MG63 (cell line): ENCODE results near the gene MRPL47. TPM values are rescaled to one million over a fixed set of nuclear protein-coding genes. Genes with fewer than 3 reads are reported as not detected.
"Not testable (repeated sequence)": the region's sequence is repeated elsewhere in the genome, so short reads cannot be mapped to it uniquely, and the experiment has no call there.

ENCODE experiments used
- DNase-seq: peaks from one replicate; pipeline ENCODE4 v3.0.0-alpha.2; 2020
- H3K27me3 ChIP-seq: fragments of 250-450 bp; sonication (Bioruptor Pico); 2 replicates; pipeline ENCODE4 v1.5.1; 2020; ENCODE audit warnings: mild to moderate bottlenecking, moderate library complexity
- H3K36me3 ChIP-seq: fragments of 250-450 bp; sonication (Bioruptor Pico); 2 replicates; pipeline ENCODE4 v1.5.1; 2020; ENCODE audit warnings: mild to moderate bottlenecking, moderate library complexity
- H3K4me3 ChIP-seq: fragments of 250-450 bp; sonication (Bioruptor Pico); 2 replicates; pipeline ENCODE4 v1.5.1; 2020; ENCODE audit warnings: mild to moderate bottlenecking, moderate library complexity
- H3K9me3 ChIP-seq: fragments of 250-450 bp; sonication (Bioruptor Pico); 2 replicates; pipeline ENCODE4 v1.5.1; 2020; ENCODE audit warnings: mild to moderate bottlenecking, moderate library complexity
- total RNA-seq: library from RNA; depleted of rRNA; stranded (reverse); fragments of >200 nt; shearing (Covaris generic); gene quantifications from 2 replicates; pipeline ENCODE4 v1.2.3, GENCODE V29; 2014; ENCODE audit warnings: low replicate concordance; rRNA removed

The MRPL47 gene
- total RNA-seq = 87.3 and 101 TPM in 2 replicates

DNA sequence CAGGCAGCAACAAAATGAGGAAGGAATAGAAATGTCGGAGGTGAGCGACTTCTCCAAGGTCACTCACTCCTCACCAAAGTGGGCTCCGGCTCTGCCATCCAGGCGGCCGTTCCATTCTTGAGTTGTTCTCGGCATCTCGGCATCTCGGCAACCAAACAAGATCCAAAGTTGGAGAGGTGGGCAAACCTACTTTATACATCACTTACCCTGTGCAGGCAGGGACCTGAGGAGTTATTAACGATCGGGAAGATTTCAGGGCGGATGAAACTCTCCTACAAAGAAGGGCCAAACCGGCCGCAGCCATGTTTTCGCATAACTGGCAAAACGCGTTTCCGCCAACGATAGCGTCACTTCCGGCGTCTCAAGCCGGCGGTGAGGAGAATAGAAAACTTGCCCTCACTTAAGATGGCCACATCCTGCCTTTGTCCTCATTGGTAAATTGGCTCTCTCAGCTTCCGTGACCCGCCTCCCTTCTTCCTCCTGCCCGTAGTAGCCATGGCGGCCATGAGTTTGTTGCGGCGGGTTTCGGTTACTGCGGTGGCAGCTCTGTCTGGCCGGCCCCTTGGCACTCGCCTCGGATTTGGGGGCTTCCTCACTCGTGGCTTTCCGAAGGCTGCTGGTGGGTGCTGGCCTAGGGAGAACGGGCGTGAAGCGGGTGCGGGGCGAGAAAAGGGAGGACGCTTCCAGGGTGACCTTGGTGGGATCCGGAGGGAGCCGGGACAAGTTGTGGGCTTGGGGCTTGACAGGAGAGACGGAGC is at the start of gene MRPL47, which contains the start of gene NDUFB5:
TSS of gene MRPL47 (minus strand) at position 318 of the 758 bp plus-strand sequence. CDS start at position 304, 14 bp downstream.
TSS of gene NDUFB5 (plus strand) at position 474 of the 758 bp plus-strand sequence. CDS start at position 496, 22 bp downstream.
- Histone ChIP-seq H3K9me3 (no peaks in the 10 kb centered on the region), H3K36me3 (peaks cover 44% of the 10 kb centered on the region), H3K27me3 (no peaks in the 10 kb centered on the region), H3K4me3 (peak within 1 kb of the TSS; percentile 99)
- DNase-seq = peak; percentile 94

DNA sequence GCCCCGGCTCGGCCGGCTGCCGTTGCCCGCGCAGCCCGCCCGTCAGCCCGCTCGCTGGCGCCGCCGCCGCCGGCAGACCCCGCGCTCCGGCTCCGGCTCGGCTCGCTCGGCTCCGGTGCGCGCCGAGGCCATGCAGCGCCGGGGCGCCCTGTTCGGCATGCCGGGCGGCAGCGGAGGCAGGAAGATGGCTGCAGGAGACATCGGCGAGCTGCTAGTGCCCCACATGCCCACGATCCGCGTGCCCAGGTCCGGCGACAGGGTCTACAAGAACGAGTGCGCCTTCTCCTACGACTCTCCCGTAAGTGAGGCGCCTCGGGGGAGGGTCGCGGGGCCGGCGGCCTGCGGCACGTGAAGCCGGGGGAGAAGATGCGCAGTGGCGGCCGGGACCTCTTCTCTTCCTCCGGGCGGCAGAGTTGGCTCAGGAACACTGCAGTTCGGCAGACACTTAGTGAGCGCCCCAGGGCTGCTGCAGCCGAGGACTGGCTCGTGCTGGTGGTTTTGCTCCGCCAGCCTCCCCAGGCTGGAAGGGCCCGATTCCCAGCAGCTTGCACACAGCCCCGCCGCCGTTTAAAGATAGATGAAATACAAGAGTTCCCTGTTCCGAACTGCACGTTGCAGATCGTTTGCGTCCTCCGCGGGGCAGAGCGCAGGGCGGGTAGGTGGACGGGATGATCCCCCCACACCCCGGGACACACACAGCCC is 48.8 kb upstream of the MRPL47 start:
- no peaks in the 10 kb centered on the region for H3K27me3 ChIP-seq
- H3K9me3 ChIP-seq = no peaks in the 10 kb centered on the region
- H3K4me3 ChIP-seq = peak overlapping the region; percentile 94
- peak; percentile 79 for DNase-seq
- H3K36me3 ChIP-seq = peaks cover 7% of the 10 kb centered on the region; the same call in 1 of the 2 replicates

DNA sequence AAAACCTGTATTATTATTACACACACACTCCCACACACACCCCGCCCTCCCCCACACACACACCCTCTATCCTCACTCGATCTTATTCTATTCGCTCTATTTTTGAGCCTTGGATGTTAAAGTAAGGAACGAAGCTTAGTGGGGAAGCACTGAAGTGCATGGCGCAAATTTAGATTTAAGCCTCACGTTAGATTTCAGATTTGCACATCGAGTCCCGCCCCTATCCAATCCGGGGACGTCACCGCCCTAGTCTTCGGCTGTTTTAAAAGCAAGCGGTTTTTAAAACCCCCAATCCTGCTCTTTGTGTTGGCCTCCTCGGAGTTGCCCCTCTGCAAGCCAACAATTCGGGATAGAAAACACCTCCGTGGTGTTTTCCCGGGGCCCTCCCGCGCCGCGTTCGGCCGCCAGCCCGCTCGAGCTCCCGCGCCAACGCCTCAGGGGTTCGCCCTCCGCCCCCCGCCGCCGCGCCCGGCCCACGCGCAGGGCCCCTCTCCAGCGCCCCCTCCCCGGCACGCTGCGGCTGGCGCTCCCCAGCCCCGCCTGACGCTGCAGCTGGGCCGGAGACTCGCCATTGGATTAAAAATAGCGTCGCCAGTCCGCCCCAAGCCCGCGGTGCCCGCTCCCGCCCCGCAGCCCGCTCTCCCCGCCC is 48.1 kb upstream of the MRPL47 start, which contains the start of gene USP13:
TSS of gene USP13 (plus strand) at position 594 of the 649 bp plus-strand sequence. CDS start 186 bp downstream, outside the sequence.
- Histone ChIP-seq H3K36me3 (peaks cover 7% of the 10 kb centered on the region; the same call in 1 of the 2 replicates), H3K4me3 (peak within 1 kb of the TSS; percentile 94), H3K27me3 (no peaks in the 10 kb centered on the region), H3K9me3 (no peaks in the 10 kb centered on the region)
- DNase-seq = peak; percentile 85

DNA sequence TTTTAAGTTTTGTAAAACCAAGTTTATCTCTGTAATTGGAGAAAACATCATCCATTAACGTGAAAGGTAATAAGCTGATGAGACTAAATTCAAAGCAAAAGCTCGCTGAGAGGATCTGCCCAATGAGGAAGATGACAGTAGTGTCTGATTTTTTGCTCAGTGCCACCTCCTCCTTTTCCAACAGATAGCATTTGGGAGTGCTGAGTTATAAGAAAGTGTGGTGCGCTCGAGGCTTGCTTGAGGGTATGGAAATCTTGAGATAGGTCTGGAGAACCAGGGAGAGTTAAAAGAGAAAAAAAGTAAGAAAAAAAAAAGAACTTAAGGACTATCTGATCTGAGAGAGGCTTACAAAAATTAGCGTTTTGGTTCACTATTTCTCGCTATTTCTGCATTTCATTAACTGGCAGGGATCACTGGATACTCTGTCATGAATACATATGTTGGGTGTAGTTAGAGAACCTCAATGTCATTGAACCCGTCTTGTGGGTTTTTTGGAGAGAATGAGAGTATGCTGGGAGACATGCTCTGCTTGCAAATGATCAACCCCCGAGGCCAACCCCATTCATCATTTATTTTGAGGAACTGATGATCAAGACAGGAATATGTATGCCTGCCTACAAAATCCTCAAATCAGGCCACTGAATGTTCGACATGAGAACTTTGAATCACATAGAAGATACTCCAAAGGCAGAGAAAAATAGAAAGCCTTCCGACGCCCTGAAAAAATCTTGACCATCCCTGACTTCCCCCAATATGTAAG is 47.4 kb upstream of the MRPL47 start:
- Histone ChIP-seq H3K9me3 (no peaks in the 10 kb centered on the region), H3K36me3 (peaks cover 7% of the 10 kb centered on the region; the same call in 1 of the 2 replicates), H3K4me3 (peak overlapping the region; percentile 94), H3K27me3 (no peaks in the 10 kb centered on the region)
- DNase-seq = no peak

DNA sequence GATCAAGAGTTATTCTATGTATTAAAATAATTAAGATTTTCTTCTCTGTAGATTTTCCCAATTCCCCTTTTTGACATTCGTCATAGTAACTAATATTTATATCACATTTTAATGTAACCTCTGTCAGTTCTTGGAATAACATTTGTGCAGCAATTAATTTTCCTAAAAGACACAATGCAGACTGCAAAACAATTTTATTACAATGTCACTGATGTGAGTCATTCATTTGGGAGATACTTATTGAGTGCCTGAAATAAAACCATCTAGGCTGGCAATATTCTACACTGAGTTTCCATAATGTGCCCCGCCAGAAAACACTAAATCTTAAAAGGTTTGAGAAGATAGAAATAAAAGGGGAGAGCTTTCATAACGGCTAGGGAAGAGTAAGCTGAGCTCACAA is 41.7 kb upstream of the MRPL47 start:
- no peak for DNase-seq

DNA sequence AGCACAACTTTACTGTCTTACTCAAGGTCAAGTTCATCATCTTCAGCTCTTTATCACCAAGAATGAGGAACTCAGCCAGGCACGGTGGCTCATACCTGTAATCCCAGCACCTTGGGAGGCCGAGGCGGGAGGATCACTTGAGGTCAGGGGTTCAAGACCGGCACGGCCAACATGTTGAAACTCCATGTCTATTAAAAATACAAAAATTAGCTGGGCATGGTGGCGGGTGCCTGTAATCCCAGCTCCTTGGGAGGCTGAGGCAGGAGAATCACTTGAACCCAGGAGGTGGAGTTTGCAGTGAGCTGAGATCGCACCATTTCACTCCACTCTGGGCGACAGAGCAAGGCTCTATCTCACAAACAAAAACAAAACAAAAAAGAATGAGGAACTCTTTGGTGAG is 39.4 kb upstream of the MRPL47 start:
- H3K4me3 ChIP-seq, H3K36me3 ChIP-seq, H3K27me3 ChIP-seq, DNase-seq, H3K9me3 ChIP-seq: not testable (repeated sequence)

More for the DNA sequence above, 41.7 kb upstream of the MRPL47 start:
- H3K4me3 ChIP-seq = no peak overlapping the region
- H3K36me3 ChIP-seq = no peaks in the 10 kb centered on the region
- no peaks in the 10 kb centered on the region for H3K9me3 ChIP-seq
- H3K27me3 ChIP-seq = no peaks in the 10 kb centered on the region

DNA sequence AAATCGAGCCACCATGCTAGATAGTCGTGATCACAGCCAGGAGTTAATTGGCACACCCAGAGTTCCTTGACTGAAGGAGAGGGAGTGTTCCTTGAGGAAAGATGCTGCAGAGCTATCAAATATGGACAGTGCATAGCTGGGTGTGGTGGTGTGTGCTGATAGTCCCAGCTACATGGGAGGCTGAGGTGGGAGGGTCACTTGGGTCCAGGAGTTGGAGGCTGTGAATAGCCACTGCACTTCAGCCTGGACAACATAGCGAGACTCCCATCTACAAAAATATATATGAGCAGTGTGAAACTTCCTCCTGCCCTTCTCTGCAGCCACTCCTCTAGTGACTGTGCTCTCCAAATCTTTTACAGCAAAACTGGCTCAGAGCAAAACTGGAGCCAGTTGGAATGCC is 38.4 kb upstream of the MRPL47 start:
- DNase-seq = no peak
- H3K4me3 ChIP-seq = no peak overlapping the region
- H3K27me3 ChIP-seq = no peaks in the 10 kb centered on the region
- no peaks in the 10 kb centered on the region for H3K9me3 ChIP-seq
- H3K36me3 ChIP-seq = no peaks in the 10 kb centered on the region

DNA sequence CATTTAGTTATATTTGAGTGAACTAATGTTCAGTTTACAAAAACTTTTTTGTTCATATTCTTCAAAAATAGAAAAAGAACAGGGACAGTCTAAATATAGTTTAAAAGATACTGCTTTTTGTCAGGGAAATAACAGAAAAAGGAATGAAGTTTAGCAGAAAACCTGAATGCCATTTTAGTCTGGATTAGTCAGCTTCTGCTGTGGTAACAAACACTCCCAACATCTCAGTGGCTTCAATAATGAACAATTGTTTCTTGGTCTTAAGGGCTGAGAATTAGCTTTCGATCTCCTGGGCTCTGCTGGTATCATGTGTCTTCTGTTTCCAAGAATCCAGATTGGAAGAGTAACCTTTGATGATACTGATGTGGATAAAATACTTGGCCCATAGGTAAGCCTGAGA is 36.0 kb upstream of the MRPL47 start:
- no peaks in the 10 kb centered on the region for H3K36me3 ChIP-seq
- no peaks in the 10 kb centered on the region for H3K9me3 ChIP-seq
- no peak for DNase-seq
- no peaks in the 10 kb centered on the region for H3K27me3 ChIP-seq
- H3K4me3 ChIP-seq = no peak overlapping the region

DNA sequence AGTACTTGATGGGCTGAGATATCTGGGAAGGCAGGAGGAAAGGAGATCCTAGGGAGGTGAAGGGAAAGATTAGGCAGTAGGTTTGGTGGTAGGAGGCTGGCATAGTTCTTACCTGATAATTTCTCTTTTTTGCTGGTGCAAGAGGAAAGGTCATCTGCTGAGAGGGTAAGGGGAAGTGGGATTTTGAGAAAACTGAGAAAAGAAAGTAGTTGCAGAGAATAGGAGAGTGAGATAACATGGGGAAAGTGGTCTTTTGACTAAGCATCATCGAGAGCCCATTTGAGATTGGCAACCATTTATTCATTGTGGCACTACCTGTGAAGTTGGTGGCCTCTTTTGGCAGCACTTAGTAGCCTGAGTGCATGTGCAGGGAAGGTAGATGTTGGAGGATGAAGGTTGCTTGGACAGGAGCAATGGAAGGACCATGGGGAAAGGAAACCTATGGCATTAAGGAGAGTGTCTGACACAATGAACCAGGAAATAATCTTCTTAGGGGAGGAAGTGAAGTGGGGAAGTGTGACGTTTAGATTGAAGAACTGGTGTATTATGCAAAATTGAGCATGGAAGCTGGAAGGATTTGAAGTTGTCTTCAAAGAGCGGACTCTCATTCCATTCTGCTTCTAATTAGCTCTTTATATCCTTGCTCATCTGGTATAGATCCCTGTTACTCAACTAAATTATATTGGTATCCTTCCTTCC is 26.5 kb upstream of the MRPL47 start:
- H3K27me3 ChIP-seq = no peaks in the 10 kb centered on the region
- no peak for DNase-seq
- no peak overlapping the region for H3K4me3 ChIP-seq
- H3K9me3 ChIP-seq = no peaks in the 10 kb centered on the region
- no peaks in the 10 kb centered on the region; the same call in 1 of the 2 replicates for H3K36me3 ChIP-seq

DNA sequence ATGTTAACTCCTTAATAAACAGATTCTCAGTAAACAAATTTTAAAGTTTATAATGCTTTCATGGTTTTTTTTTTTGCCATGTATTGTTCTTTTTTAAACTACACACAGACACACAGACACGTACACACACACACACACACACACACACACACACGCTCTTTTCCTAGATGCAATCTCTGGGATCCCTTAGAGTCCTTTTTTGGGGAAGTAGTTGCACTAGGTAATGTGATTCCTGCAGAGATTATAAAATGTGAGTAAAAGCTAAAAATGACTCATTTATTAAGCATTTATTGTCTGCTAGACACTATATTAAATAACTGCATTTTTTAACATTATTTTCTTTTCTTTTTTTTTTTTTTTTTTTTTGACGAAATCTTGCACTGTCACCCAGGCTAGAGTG is 20.0 kb upstream of the MRPL47 start:
- Histone ChIP-seq H3K9me3 (no peaks in the 10 kb centered on the region), H3K4me3 (no peak overlapping the region), H3K36me3 (peaks cover 44% of the 10 kb centered on the region), H3K27me3 (no peaks in the 10 kb centered on the region)
- DNase-seq = no peak

DNA sequence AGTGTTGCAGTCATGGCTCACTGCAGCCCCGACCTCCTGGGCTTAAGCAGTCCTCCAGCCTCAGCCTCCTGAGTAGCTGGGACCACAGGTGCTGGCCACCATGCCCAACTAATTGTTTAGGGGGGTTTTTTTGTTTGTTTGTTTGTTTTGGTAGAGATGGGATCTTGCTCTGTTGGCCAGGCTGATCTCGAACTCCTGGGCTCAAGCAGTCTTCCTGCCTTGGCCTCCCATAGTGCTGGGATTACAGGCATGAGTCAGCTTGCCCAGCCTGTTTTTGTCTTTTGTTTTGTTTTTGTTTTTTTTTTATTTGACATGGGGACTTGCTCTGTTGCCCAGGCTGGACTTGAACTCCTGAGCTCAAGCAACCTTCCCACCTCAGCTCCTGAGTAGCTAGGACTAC is 17.6 kb upstream of the MRPL47 start:
- H3K4me3 ChIP-seq = no peak overlapping the region
- H3K9me3 ChIP-seq = no peaks in the 10 kb centered on the region
- H3K36me3 ChIP-seq = peaks cover 65% of the 10 kb centered on the region
- no peaks in the 10 kb centered on the region for H3K27me3 ChIP-seq
- peak; percentile 2 for DNase-seq

DNA sequence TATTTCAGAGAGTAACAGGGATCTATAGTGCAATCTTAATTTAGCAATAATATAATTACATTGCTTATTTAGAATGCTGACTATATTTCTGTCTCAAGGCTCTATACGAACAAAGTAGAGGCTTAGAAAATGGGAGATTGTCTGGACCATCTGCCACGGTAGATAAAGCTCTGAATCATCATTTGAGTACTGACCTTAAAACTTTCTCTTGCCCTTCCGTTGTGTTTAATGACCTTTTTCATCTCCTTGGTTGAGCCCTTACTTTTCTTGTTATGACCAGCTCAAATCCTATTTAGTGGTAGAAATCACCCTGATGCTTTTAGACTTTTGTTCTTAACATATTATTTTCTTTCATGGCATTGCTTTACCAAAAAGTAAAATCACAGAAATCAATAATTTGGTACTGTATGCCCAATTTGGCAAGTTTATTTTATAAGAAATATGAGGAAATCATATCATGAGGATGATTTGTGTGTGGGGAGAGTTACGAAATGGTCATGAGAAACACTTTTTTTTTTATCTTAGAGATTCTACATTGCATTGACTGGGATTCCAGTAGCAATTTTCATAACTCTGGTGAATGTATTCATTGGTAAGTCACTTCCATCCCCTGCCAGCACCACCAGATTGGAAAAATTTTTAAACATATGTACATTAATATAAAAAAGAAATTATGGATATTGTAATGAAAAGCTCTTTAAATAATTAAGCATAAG is 11.2 kb upstream of the MRPL47 start:
- DNase-seq = no peak
- H3K4me3 ChIP-seq = no peak overlapping the region
- H3K9me3 ChIP-seq = no peaks in the 10 kb centered on the region
- H3K36me3 ChIP-seq = peaks cover 48% of the 10 kb centered on the region
- no peaks in the 10 kb centered on the region for H3K27me3 ChIP-seq

DNA sequence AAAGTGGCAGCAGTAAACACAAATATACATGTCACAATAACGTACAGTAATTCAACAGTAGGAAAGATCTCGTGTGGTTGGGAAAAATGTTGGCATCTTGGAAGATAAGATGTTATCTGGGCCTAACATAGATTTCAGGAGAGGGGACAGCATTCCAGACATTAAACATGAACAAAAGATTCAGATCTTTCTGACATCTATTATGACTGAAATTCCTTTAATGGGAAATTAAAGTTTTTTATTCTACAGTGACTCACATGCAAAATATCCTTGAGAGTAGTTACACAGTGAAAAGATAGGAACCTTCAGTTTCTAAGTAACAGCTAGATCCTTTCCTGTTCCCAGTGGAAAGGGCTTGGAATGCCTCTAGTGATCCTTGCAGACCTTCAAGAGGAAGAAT is 9.4 kb upstream of the MRPL47 start:
- Histone ChIP-seq H3K9me3 (no peaks in the 10 kb centered on the region), H3K27me3 (no peaks in the 10 kb centered on the region), H3K36me3 (peaks cover 37% of the 10 kb centered on the region), H3K4me3 (no peak overlapping the region)
- DNase-seq = no peak

DNA sequence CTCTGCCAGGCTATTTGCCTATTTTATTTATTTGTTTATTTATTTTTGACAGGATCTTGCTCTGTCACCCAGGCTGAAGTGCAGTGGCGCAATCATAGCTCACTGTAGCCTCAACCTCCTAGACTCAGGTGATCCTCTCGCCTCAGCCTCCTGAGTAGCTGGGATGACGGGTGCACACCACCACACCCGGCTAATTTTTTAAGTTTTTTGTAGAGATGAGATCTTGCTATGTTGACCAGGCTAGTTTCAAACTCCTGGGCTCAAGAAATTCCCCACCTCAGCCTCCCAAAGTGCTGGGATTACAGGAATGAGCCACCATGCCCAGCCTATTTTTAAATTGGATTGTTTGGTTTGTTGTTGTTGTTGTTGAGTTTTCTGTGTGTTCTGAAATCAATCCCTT is 5.6 kb upstream of the MRPL47 start:
- Histone ChIP-seq H3K9me3 (no peaks in the 10 kb centered on the region), H3K27me3 (no peaks in the 10 kb centered on the region), H3K4me3 (no peak overlapping the region), H3K36me3 (peaks cover 23% of the 10 kb centered on the region)
- no peak for DNase-seq

DNA sequence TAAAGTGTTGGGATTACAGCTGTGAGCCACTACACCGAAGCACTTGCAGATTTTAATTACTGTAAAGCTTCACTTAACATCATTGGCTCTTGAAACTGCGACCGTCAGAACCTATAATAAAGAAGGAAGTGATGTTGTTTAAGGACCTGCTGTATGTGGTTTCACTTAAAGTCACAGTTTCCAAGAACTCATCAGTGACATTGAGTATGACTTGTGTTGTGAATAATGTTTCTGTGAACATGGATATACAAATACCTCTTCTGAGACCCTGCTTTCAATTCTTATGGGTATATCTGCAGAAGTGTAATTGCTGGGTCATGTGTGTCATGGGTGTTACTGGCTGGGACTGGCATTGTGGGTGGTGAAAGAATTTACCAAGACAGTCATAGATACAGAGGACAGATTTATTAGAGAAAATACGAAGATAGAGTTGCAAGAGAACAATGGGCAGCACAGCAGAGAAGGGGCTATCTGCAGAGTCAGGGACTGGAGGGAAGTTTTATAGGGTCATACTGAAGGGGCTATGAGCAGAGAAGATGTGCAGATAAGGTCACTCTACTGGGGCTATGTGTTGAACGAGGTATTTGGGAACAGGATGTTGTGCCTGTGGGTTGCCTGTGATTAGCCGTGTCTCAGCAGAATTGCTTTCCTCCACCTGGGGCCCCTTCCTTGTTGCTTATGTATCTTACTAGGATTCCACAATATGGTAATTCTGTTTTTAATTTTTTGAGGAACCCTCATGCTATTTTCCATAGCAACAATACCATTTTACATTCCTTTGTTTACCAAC is 4.7 kb upstream of the MRPL47 start:
- no peak overlapping the region for H3K4me3 ChIP-seq
- H3K9me3 ChIP-seq = no peaks in the 10 kb centered on the region
- H3K27me3 ChIP-seq = no peaks in the 10 kb centered on the region
- H3K36me3 ChIP-seq = peaks cover 16% of the 10 kb centered on the region
- no peak for DNase-seq
